Measurements from ENCODE around the gene PRKAB1.

- TF ChIP-seq, protein P1, sequence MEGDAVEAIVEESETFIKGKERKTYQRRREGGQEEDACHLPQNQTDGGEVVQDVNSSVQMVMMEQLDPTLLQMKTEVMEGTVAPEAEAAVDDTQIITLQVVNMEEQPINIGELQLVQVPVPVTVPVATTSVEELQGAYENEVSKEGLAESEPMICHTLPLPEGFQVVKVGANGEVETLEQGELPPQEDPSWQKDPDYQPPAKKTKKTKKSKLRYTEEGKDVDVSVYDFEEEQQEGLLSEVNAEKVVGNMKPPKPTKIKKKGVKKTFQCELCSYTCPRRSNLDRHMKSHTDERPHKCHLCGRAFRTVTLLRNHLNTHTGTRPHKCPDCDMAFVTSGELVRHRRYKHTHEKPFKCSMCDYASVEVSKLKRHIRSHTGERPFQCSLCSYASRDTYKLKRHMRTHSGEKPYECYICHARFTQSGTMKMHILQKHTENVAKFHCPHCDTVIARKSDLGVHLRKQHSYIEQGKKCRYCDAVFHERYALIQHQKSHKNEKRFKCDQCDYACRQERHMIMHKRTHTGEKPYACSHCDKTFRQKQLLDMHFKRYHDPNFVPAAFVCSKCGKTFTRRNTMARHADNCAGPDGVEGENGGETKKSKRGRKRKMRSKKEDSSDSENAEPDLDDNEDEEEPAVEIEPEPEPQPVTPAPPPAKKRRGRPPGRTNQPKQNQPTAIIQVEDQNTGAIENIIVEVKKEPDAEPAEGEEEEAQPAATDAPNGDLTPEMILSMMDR (IDR thresholded peaks at IDR 0.05), result no peak
- no peak for TF ChIP-seq POLR2A (IDR thresholded peaks at IDR 0.05)
Observed at GRCh38 chr12:119718141-119718540, 50.2 kb downstream of the PRKAB1 start.

Data from Peyer's patch (tissue), 4 donors.